22Rv1 (cell line): ENCODE measurements around the gene BPIFA2.

ENCODE experiments used
- H3K27ac ChIP-seq: fragments of 450-650 bp; 2 replicates; pipeline ENCODE4 v1.5.1; 2017
- CTCF ChIP-seq: fragments of 450-650 bp; IDR thresholded peaks from 2 replicates; pipeline ENCODE4 v1.5.1; 2017; ENCODE audit warnings: mild to moderate bottlenecking
- ZFX ChIP-seq: fragments of 450-650 bp; IDR thresholded peaks from 2 replicates; pipeline ENCODE4 v1.6.1; 2017; ENCODE audit warnings: antibody characterized with exemption, borderline replicate concordance

The BPIFA2 gene

DNA sequence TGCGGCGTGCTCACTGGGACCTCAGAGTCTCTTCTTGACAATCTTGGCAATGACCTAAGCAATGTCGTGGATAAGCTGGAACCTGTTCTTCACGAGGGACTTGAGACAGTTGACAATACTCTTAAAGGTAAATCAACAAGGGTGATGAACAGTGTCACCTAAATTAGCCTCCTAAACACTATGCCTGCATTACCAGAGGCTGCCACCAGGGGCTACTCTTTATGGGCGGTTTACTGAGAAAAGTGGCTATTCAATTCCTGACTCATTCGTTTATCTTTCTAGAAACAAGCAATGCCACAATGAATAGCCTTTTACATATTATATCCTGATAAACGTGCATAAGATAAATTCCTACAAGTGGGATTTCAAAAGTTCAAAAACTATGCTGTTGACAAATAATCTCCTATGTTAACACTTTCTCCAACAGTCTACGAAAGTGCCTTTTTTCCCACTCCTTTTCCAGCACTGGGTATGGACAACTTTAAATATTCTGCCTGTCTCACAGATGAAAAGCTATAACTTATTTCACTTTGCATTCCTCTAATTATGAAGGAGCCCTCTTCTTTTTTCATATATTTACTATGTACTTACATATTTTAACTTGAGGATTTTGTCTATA lies 1.3 kb downstream of the BPIFA2 start:
- no peak for TF ChIP-seq ZFX
- peak; percentile 72 for TF ChIP-seq CTCF
- no peak overlapping the region for H3K27ac ChIP-seq

GRCh38 chr20:33172781-33173180 lies 4.8 kb downstream of the BPIFA2 start:
- H3K27ac ChIP-seq, result no peak overlapping the region
- no peak for TF ChIP-seq ZFX
- TF ChIP-seq CTCF, result no peak

- TF ChIP-seq CTCF, result no peak
- TF ChIP-seq ZFX, result no peak
Observed at GRCh38 chr20:33175123-33175522, 7.2 kb downstream of the BPIFA2 start.

DNA sequence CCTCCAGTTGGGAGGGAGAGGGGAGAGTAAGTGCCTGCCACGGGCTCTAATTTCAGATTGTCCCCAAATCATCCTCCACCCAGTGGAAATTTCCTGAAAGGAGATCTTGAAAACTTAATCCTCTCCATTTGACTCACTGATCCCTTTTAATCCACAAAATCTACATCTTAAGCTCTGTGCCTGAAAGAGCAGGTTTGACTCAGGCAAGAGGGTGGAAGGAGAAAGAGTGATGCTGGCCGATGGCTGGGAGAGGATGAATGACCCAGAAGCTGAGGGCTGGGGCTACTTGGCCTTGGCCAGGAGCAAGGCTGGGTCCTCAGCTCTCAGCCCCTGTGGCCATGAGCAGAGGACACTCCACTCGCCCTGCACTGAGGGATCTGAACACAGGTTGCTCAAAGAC lies 8.1 kb downstream of the BPIFA2 start:
- TF ChIP-seq ZFX, result no peak
- TF ChIP-seq CTCF, result no peak

More at GRCh38 chr20:33175123-33175522, 7.2 kb downstream of the BPIFA2 start:
- H3K27ac ChIP-seq, result no peak overlapping the region

DNA sequence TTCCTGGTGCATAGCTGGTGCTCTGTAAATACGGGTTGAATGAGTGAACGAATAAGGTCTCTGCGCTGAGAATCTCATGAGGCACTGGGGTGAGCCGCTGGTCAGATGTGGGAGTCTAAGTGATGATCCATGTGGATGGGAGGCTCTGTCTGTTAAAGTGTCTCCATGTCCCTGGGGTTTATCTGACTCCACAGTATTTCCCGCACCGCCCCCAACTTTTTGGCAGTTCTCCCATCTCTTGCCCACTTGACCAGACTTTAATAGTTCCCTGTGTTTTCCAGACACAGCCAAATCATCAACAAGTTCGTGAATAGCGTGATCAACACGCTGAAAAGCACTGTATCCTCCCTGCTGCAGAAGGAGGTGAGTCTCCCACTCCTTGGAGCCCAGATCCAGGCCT lies 9.9 kb downstream of the BPIFA2 start:
- TF ChIP-seq ZFX, result no peak
- TF ChIP-seq CTCF, result no peak
- no peak overlapping the region for H3K27ac ChIP-seq

More for the DNA sequence above, 8.1 kb downstream of the BPIFA2 start:
- H3K27ac ChIP-seq, result no peak overlapping the region

GRCh38 chr20:33178726-33179125 lies 10.8 kb downstream of the BPIFA2 start:
- TF ChIP-seq ZFX, result no peak
- TF ChIP-seq CTCF, result no peak
- no peak overlapping the region for H3K27ac ChIP-seq

GRCh38 chr20:33180169-33180568 lies 12.2 kb downstream of the BPIFA2 start:
- no peak overlapping the region for H3K27ac ChIP-seq
- TF ChIP-seq ZFX (no peak), CTCF (no peak)
